GM12878 (cell line): ENCODE measurements around the gene HSPA12B.

ENCODE experiments used
- EGR1 ChIP-seq, 2 experiments: IDR thresholded peaks; 1 replicate in 1 of 2; 2 replicates in 1 of 2; pipeline ENCODE4 v1.6.1; 2011 to 2012; ENCODE audit warnings: low read depth in 2 of 2, low read length in 2 of 2, borderline replicate concordance in 1 of 2, mild to moderate bottlenecking in 1 of 2, moderate library complexity in 1 of 2
- PBX3 ChIP-seq: IDR thresholded peaks from 2 replicates; pipeline ENCODE4 v1.6.1; 2011; ENCODE audit warnings: mild to moderate bottlenecking, low read depth, low read length, moderate library complexity; ENCODE audit not compliant: insufficient replicate concordance
- POLR2A ChIP-seq: IDR thresholded peaks from 2 replicates; pipeline ENCODE4 v1.6.1; 2011; ENCODE audit warnings: low read depth, mild to moderate bottlenecking, low read length
- REST ChIP-seq: IDR thresholded peaks from 2 replicates; pipeline ENCODE4 v1.6.1; 2012; ENCODE audit warnings: mild to moderate bottlenecking, low read depth, low read length
- ZNF384 ChIP-seq: IDR thresholded peaks from 2 replicates; pipeline ENCODE4 v1.6.1; 2012; ENCODE audit warnings: low read depth, mild to moderate bottlenecking, low read length, improper control_type of control experiment, borderline replicate concordance

- no peak for TF ChIP-seq POLR2A
- no peak for TF ChIP-seq REST
- TF ChIP-seq PBX3, result no peak
- no peak for TF ChIP-seq EGR1 (IDR thresholded peaks at IDR 0.05; ENCODE audit: borderline replicate concordance in 1 of 2, low read depth in 2 of 2, low read length in 2 of 2)
- no peak for TF ChIP-seq ZNF384
Measured at GRCh38 chr20:3685341-3685740, 47.1 kb upstream of the HSPA12B start.
